Heart right ventricle (tissue), 16 donors: ENCODE results near the gene DSCAM. TPM values are rescaled to one million over a fixed set of nuclear protein-coding genes. Genes with fewer than 3 reads are reported as not detected.

Experiments used
- ATAC-seq, 8 donors: fragments of 200-7000 bp; cut with Tn5 transposase; one replicate each; pipeline ENCODE4 v1.9.1; 2020; ENCODE audit warnings: mild to moderate bottlenecking in 8 of 8, moderate library complexity in 8 of 8, moderate number of reproducible peaks in 1 of 8
- DNase-seq, 2 donors: peaks; one replicate each; pipeline ENCODE4 v3.0.0-alpha.2; 2020
- H3K27ac ChIP-seq, 10 donors: fragments of 200-600 bp; sonication (generic) in 2 of 10; one replicate each; pipeline versions ENCODE4 v1.5.0 to v1.8.0; 2020 to 2022; ENCODE audit warnings: mild to moderate bottlenecking in 3 of 10
- H3K27me3 ChIP-seq, 7 donors: fragments of 200-600 bp; one replicate each; pipeline ENCODE4 v1.8.0; 2021 to 2022; ENCODE audit warnings: mild to moderate bottlenecking in 2 of 7
- H3K36me3 ChIP-seq, 9 donors: fragments of 200-600 bp; sonication (generic) in 1 of 9; one replicate each; pipeline versions ENCODE4 v1.5.0 to v1.8.0; 2020 to 2022; ENCODE audit warnings: mild to moderate bottlenecking in 2 of 9
- H3K4me1 ChIP-seq, 9 donors: fragments of 200-600 bp; sonication (generic) in 1 of 9; one replicate each; pipeline versions ENCODE4 v1.5.0 to v1.8.0; 2020 to 2022; ENCODE audit warnings: mild to moderate bottlenecking in 4 of 9
- H3K4me3 ChIP-seq, 10 donors: fragments of 200-600 bp; sonication (generic) in 2 of 10; one replicate each; pipeline versions ENCODE4 v1.5.0 to v1.8.0; 2020 to 2022; ENCODE audit warnings: mild to moderate bottlenecking in 7 of 10, moderate library complexity in 2 of 10
- H3K9me3 ChIP-seq, 11 donors: fragments of 200-600 bp in 10 of 11; sonication (generic) in 2 of 11; one replicate each; pipeline versions ENCODE4 v1.5.0 to v1.8.0; 2013 to 2022; ENCODE audit warnings: mild to moderate bottlenecking in 2 of 11, control low read depth in 1 of 11, moderate library complexity in 1 of 11
- WGBS, 2 donors: extraction: QIAGEN DNeasy Blood & Tissue Kit; methylation state at CpG; one replicate each; pipeline ENCODE4 v1.1.7; 2013; ENCODE audit warnings: inconsistent platforms in 1 of 2; 5-methylcytosine and 5-hydroxymethylcytosine counted together
- intact Hi-C, 10 donors: fragments of 100-400 bp; cut with DNase I; formaldehyde crosslinking; loops; one replicate each; pipeline versions ENCODE4 v1.11.1 to v1.14.2; 2022
- polyA plus RNA-seq, 2 donors: library from polyadenylated mRNA; stranded (reverse); fragments of 200-250 nt; gene quantifications; one replicate each; pipeline ENCODE4 v1.2.3, GENCODE V29; 2013
- total RNA-seq, 10 donors: library from RNA; stranded (reverse); fragmentation: NEBNext Ultra II Directional in 3 of 10; extraction: Animal tissue kit (Norgen Biotek cat#: 25700) in 3 of 10; gene quantifications; one replicate each; pipeline versions ENCODE4 v1.2.1 to v1.2.4, GENCODE V29; 2021 to 2023
- TF ChIP-seq, protein P1 (sequence below), 9 donors: fragments of 200-600 bp; sonication (generic) in 2 of 9; IDR thresholded peaks; one replicate each; pipeline versions ENCODE4 v1.5.0 to v1.8.0; 2021 to 2022; ENCODE audit warnings: antibody characterized with exemption in 9 of 9, mild to moderate bottlenecking in 5 of 9, moderate library complexity in 1 of 9
- donor health status: Arrhythmogenic right ventricular cardiomyopathy.
- donor health status: ischemic (EF 13 %, LVEDD 7.1; RV severe dilation, severe dysfunction).
- donor health status: healthy with polysubstance abuse.
- donor health status: DM: no; HTN: yes; CAD: no.
- donor health status: DM: no; HTN: no; CAD: no.
- donor health status: ischemic (EF 25% LVEDD 6.9; RV normal size, moderate dysfunction).
- donor health status: ischemic (EF 25% LVEDD 5.7; RV mildly dilated, moderate dysfunction).
- donor health status: healthy.
- donor health status: DM: yes; HTN: yes; CAD: no.
- donor health status: Ischemic cardiomyopathy.
- donor health status: ischemic (EF 35%, LVEDD 5.7; RV mildly dilated, moderate dysfunction).
- donor health status: nonischemic (EF 11% LVEDD 7.7; RV severe dilation, severe dysfunction).
- donor health status: DM: yes; HTN: yes; CAD: no.
- donor health status: PGD.
- donor health status: ischemic (EF 29% LVEDD 5.4; RV normal size, mild dysfunction).
- donor health status: nonischemic (EF 23%, LVEDD 6.1; RV moderate dilation, normal function).

DSCAM gene
- total and polyA plus RNA-seq, 12 donors, result 0.03 to 0.04 TPM; not detected in 10

DNA sequence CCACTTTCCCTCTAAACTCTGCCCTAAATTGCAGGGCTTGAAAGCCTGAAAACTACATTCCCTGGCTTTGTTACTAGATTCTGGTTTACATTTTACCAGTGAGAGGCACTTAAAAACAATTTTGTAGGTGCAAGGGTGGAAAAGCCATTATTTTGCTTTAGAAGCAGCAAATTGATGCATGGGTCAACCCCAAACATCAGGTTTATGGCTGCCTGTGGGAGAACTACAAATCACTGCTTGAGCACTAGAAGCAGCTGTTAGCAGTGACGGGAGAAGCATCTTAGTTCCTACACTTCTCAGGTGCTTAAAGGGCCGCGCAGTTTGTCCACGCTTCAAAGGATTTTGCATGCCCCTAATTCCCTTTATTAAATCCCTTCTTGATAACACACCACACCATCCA, 562.5 kb downstream of the DSCAM start:
- H3K27ac ChIP-seq, result no peak overlapping the region
- H3K9me3 ChIP-seq, result peaks cover 0 to 5% (median 0%) of the 10 kb centered on the region in 11 donors
- H3K36me3 ChIP-seq, result no peaks in the 10 kb centered on the region
- peaks cover 0 to 6% (median 0%) of the 10 kb centered on the region in 7 donors for H3K27me3 ChIP-seq
- H3K4me3 ChIP-seq, result no peak overlapping the region
- WGBS, 2 donors, result 92 to 96% methylated on average over 4 of the region's 4 CpGs
- DNase-seq (no peak), ATAC-seq (no peak)
- H3K4me1 ChIP-seq, result no peaks in the 10 kb centered on the region
- TF ChIP-seq, protein P1, sequence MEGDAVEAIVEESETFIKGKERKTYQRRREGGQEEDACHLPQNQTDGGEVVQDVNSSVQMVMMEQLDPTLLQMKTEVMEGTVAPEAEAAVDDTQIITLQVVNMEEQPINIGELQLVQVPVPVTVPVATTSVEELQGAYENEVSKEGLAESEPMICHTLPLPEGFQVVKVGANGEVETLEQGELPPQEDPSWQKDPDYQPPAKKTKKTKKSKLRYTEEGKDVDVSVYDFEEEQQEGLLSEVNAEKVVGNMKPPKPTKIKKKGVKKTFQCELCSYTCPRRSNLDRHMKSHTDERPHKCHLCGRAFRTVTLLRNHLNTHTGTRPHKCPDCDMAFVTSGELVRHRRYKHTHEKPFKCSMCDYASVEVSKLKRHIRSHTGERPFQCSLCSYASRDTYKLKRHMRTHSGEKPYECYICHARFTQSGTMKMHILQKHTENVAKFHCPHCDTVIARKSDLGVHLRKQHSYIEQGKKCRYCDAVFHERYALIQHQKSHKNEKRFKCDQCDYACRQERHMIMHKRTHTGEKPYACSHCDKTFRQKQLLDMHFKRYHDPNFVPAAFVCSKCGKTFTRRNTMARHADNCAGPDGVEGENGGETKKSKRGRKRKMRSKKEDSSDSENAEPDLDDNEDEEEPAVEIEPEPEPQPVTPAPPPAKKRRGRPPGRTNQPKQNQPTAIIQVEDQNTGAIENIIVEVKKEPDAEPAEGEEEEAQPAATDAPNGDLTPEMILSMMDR (IDR thresholded peaks at IDR 0.05), result no peak
- intact Hi-C loops, result no loop called here

DNA sequence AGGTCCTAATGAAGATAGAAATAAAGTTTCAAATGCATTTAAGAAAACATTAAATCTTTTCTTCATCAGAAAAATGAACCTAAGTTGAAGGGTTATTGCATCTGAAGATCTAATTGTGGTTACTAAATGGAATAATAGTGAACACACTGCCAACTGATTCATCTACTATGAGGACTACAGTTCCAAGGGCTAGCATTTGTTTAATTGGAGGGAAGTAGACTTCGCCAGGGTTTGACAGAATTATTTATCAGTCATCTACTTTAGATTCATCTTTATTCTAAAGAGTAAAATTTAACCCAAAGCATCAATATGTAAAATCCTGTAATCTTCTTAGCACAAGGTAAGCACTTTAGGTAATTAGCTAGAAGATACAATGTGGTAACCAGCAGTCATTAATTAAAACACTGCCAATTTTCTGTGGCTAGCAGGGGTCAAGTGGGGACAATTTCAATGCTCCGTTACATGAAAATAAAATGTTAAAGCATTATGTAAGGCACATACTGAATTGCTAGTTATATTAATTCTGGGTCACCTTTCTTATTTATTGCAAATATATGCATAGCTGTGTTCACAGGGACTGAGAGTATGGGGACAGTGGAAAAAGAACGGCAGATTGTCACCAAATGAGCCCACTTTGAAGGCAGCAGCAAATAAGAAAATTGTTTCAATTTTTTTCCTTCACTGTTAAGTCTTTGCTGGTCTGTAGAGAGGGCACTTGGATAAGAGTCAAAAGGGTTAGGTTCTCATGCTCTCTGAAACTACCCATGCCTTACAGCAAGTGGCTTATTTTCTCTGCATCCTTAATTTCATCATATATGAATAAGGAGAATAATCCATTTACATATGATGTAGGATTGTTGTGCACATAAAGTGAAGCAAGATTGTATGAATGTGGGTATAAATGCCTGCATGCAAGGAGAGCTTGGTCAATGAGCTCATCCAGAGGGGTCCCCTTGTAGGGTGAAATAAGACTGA, 563.8 kb downstream of the DSCAM start:
- intact Hi-C loops, result no loop called here
- no peak for ATAC-seq
- WGBS, 2 donors, result 71 to 73% methylated on average over 3 of the region's 3 CpGs

DNA sequence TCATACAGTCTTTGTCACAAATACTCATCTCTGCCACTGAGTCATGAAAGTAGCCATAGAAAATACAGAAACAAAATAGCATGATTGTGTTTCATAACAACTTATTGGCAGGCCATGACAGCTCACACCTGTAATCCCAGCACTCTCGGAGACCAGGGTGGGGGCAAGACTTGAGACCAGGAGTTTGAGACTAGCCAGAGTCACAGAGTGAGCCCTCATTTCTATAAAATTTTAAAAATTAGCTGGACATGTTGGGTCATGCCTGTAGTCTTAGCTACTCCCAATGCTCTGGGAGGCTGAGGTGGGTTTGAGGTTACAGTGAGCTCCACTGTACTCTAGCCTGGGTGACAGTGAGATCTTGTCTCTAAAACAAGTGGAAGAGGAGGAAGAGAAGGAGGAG, 568.6 kb downstream of the DSCAM start:
- no peak overlapping the region for H3K4me3 ChIP-seq
- peaks cover 0 to 4% (median 0%) of the 10 kb centered on the region in 7 donors for H3K27me3 ChIP-seq
- H3K4me1 ChIP-seq, result no peaks in the 10 kb centered on the region
- H3K27ac ChIP-seq, result no peak overlapping the region
- H3K9me3 ChIP-seq, result peaks cover 0 to 17% (median 0%) of the 10 kb centered on the region in 11 donors
- no peak for ATAC-seq
- 87% methylated on average over 1 of the region's 1 CpG for WGBS, 2 donors
- intact Hi-C loops, result no loop called here
- no peak for DNase-seq
- TF ChIP-seq, protein P1 (IDR thresholded peaks at IDR 0.05), result no peak
- H3K36me3 ChIP-seq, result no peaks in the 10 kb centered on the region

More for the DNA sequence above, 563.8 kb downstream of the DSCAM start:
- DNase-seq, result no peak
- H3K36me3 ChIP-seq, result no peaks in the 10 kb centered on the region
- no peaks in the 10 kb centered on the region for H3K4me1 ChIP-seq
- H3K9me3 ChIP-seq, result peaks cover 0 to 6% (median 0%) of the 10 kb centered on the region in 11 donors
- H3K4me3 ChIP-seq, result no peak overlapping the region
- H3K27me3 ChIP-seq, result peaks cover 0 to 6% (median 0%) of the 10 kb centered on the region in 7 donors
- TF ChIP-seq, protein P1 (IDR thresholded peaks at IDR 0.05), result no peak
- no peak overlapping the region for H3K27ac ChIP-seq

DNA sequence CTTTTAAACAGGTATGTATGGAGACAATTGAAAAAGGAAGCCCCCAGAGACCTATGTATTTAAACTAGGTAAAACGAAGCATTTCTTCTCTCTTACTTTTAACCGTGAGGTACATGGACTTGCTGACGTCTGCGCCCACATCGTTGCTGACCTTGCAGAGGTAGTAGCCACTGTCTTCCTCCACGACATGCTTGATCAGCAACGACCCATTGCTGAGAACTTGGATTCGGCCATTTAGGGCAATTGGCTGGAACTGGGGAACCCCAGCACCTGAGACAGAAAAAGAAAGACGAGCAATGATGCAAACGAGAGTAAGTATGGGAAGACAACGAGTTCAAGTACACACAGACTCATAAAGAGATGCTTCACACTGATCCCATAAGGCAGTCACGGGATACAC, 571.0 kb downstream of the DSCAM start:
- H3K36me3 ChIP-seq, result no peaks in the 10 kb centered on the region
- peaks cover 0 to 9% (median 0%) of the 10 kb centered on the region in 9 donors for H3K4me1 ChIP-seq
- no peak overlapping the region for H3K4me3 ChIP-seq
- intact Hi-C loops, result no loop called here
- H3K9me3 ChIP-seq, result peaks cover 0 to 17% (median 0%) of the 10 kb centered on the region in 11 donors
- TF ChIP-seq, protein P1 (IDR thresholded peaks at IDR 0.05), result no peak
- WGBS, 2 donors, result 83 to 88% methylated on average over 12 of the region's 12 CpGs
- no peak overlapping the region for H3K27ac ChIP-seq
- DNase-seq, result no peak
- ATAC-seq, result no peak
- H3K27me3 ChIP-seq, result peaks cover 0 to 4% (median 0%) of the 10 kb centered on the region in 7 donors
